D721Med (cell line): ENCODE data around the gene DRD4.

Source experiments
- DNase-seq: peaks from one replicate; pipeline ENCODE4 v3.0.0; 2011; ENCODE audit warnings: low spot score; ENCODE audit not compliant: insufficient read length
- FAIRE-seq: peaks from 2 replicates; lab custom pipeline; 2011; peaks lifted over from hg19 to GRCh38; lab: Jason Lieb, UNC
- CTCF ChIP-seq: IDR thresholded peaks from 2 replicates; pipeline ENCODE4 v1.5.1; 2012; ENCODE audit warnings: mild to moderate bottlenecking, control low read depth; ENCODE audit not compliant: insufficient read depth; ENCODE audit errors: missing control alignments

The DRD4 gene

DNA sequence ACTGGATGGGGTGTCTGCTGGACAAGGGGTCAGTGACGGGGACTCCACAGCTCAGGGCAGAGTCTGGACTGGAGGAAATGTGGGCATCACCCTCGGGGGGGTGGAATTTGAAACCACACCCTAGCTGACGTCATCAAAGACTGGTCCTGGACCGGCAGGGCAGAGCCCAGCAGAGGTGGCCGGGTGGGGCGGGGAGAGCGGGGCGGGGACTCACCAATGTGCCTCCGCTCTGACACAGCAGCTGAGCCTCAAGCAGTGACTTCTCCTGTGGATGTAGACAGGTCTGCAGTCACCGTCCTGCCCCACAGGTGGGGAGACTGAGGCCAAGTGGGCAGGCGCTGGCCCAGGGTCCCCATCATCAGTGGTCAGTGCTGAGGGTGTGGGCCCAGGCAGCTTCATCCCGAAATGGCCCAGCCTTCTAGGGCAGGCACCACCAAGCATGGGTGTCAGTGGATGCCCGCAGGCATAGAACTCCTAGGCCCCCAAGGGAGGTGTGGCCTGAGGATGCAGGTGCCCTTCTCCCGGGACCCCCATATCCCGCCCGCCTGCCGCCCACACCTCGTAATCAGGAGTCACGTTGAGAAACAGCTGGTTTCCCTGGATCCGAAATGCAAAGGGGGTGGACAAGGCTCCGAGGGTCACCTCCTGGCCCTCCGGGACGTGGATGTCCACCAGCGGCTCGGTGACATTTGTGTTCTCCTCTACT is 12.9 kb upstream of the DRD4 start:
- no peak for DNase-seq
- no peak for FAIRE-seq
- TF ChIP-seq CTCF = no peak

GRCh38 chr11:624705-625635 is 12.1 kb upstream of the DRD4 start, which contains the start of gene CDHR5:
Gene CDHR5 (minus strand): TSS chr11:624955. CDS start chr11:624902, 53 bp downstream.
- DNase-seq = no peak
- no peak for TF ChIP-seq CTCF
- no peak for FAIRE-seq

DNA sequence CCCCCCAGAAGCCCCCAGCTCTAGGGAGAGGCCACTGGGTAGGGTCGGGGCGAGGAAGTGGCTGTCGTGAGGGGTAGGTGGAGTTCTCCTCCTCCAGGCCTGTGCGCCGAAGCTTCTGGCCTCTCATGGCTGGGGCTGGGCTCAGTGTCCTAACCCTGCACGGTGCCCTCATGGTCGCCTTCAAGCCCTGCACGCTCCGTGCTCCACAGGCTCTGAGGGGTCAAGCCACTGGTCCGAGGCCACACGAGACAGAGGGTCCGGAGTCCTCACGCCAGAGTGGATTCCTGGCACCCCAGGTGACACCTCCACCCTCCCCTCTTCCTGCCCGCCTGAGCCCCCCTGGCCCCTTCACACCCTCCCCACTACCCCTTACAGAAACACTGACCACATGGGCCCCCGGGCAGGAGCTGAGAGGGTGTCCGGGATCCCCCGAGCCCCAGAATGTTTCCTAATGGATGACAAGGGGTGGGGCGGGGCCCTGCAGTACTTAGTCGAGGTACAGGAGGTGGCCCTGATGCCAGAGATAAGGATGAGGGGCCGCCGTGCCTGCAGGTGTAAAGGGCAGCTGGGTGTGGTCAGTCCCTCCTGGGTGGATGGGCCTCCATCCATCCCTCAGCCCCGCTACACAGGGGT is 11.3 kb upstream of the DRD4 start:
- TF ChIP-seq CTCF = no peak
- no peak for DNase-seq
- no peak for FAIRE-seq

DNA sequence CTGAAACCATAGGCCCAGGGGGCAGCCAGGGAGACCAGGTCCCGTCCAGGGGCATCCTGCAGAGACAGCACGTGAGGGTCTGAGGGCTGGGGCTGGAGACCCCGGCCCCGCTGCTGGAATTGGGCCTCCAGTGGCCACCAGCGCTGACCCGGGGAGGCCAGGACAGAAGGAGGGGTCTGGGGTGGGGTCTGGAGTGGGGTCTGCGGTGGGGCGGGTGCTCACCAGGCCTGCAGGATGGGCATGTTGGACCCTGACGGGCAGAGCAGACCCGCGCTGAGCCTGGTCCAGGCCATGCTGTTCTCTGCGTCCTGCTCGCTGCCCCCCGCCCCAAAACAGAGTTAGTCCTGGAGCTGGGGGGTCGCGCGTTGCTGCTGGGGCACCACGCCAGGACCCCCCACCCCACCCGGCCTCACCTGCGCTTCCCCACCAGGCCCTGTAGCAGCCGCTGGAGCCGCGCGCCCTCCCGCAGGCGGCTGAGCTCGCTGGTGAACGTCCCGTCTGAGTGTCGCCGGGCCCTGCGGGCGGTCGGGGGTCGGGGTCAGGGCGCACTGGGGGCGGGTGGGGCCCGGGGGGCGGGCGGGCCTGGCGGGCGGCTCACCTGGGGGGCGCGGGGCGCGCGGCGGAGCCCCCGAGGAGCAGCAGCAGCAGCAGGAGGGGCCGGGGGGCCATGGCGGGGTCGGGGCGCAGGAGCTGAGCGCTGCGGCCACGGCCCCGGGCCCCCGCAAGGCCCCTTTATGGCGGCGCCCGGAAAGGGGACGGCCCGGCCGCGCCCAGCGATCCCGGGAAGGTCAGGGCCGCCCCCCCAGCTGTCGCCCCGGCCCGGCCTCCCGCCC is 10.4 kb upstream of the DRD4 start, which contains the start of gene SCT:
TSS of gene SCT (minus strand) at position 707 of the 833 bp plus-strand sequence. CDS start at position 669, 38 bp downstream.
- no peak for DNase-seq
- no peak for TF ChIP-seq CTCF
- no peak for FAIRE-seq

DNA sequence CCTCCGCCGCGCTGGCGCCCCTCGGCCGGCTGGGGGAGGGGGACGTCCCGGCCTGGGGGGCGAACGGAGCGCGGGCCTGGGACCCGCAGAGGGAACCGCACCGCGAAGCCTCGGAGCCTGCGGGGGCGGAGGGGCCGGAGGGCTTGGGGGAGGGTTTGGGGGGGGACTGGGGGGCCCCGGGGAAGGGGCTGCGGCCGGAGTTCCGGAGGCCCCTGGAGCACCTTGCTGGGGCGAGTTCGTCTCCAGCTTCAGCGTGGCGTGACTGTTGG is 9.8 kb upstream of the DRD4 start:
- TF ChIP-seq CTCF = no peak
- DNase-seq (no peak), FAIRE-seq (no peak)

- FAIRE-seq (no peak), DNase-seq (no peak)
- TF ChIP-seq CTCF = no peak
Observed at GRCh38 chr11:628056-628455, 9.0 kb upstream of the DRD4 start.
